ENCODE measurements around the gene ZNF607. TPM values are rescaled to one million over a fixed set of nuclear protein-coding genes. Genes with fewer than 3 reads are reported as not detected.
"Not testable (repeated sequence)": the region's sequence is repeated elsewhere in the genome, so short reads cannot be mapped to it uniquely, and the experiment has no call there.

The ZNF607 gene
- total RNA-seq (8.4 and 28.3 TPM in 2 replicates), polyA plus RNA-seq (4.5 and 15.2 TPM in 2 replicates)

GRCh38 chr19:37719111-37719926 is at the start of gene ZNF607:
TSS of gene ZNF607 (minus strand) at chr19:37719761. CDS start at chr19:37711618, 8,143 bp downstream.
- DNase-seq (ENCODE audit: low read depth in 1 of 2, low spot score in 1 of 2): peak; percentile 93 to 96
- Histone ChIP-seq H3K27me3 (no peaks in the 10 kb centered on the region), H3K9me3 (ENCODE audit: low read depth) (no peaks in the 10 kb centered on the region), H3K36me3 (no peaks in the 10 kb centered on the region), H3K4me3 (peak within 1 kb of the TSS; percentile 84), H3K4me1 (ENCODE audit: low read depth) (peaks cover 6% of the 10 kb centered on the region), H3K27ac (peak within 1 kb of the TSS; percentile 72)
- TF ChIP-seq, protein P1, sequence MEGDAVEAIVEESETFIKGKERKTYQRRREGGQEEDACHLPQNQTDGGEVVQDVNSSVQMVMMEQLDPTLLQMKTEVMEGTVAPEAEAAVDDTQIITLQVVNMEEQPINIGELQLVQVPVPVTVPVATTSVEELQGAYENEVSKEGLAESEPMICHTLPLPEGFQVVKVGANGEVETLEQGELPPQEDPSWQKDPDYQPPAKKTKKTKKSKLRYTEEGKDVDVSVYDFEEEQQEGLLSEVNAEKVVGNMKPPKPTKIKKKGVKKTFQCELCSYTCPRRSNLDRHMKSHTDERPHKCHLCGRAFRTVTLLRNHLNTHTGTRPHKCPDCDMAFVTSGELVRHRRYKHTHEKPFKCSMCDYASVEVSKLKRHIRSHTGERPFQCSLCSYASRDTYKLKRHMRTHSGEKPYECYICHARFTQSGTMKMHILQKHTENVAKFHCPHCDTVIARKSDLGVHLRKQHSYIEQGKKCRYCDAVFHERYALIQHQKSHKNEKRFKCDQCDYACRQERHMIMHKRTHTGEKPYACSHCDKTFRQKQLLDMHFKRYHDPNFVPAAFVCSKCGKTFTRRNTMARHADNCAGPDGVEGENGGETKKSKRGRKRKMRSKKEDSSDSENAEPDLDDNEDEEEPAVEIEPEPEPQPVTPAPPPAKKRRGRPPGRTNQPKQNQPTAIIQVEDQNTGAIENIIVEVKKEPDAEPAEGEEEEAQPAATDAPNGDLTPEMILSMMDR (IDR thresholded peaks at IDR 0.05; ENCODE audit: low read depth, low read length): peak; percentile 73

DNA sequence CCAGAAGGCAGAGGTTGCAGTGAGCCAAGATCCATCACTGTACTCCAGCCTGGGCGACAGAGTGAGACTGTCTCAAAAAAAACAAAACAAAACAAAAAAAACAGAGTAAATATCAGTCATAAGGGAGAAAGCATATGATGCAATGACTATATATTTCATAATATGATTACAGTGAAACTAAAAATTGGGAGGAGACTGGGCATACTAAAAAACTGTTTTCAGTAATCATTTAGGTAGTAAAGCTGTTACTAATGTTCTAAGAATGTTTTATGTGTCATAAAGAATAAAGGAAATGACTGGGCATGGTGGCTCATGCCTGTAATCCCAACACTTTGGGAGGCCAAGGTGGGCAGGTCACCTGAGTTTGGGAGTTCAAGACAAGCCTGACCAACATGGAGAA is 43.9 kb upstream of the ZNF607 start:
- Histone ChIP-seq H3K9me3 (ENCODE audit: low read depth) (no peaks in the 10 kb centered on the region), H3K4me3 (no peak overlapping the region), H3K27me3 (no peaks in the 10 kb centered on the region), H3K4me1 (ENCODE audit: low read depth) (no peaks in the 10 kb centered on the region), H3K27ac (no peak overlapping the region), H3K36me3 (peaks cover 3% of the 10 kb centered on the region)
- peak in 1 of 2 donors; percentile 9 for DNase-seq (ENCODE audit: low read depth in 1 of 2, low spot score in 1 of 2)
- TF ChIP-seq, protein P1 (IDR thresholded peaks at IDR 0.05; ENCODE audit: low read depth, low read length): no peak

DNA sequence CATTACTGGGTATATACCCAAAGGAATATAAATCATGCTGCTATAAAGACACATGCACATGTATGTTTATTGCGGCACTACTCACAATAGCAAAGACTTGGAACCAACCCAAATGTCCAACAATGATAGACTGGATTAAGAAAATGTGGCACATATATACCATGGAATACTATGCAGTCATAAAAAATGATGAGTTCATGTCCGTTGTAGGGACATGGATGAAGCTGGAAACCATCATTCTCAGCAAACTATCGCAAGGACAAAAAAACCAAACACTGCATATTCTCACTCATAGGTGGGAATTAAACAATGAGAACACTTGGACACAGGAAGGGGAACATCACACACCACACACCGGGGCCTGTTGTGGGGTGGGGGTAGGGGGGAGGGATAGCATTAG is 38.1 kb upstream of the ZNF607 start:
- H3K9me3 ChIP-seq (ENCODE audit: low read depth); H3K4me1 ChIP-seq (ENCODE audit: low read depth); H3K27me3 ChIP-seq; DNase-seq (ENCODE audit: low read depth in 1 of 2, low spot score in 1 of 2); H3K4me3 ChIP-seq; H3K36me3 ChIP-seq; H3K27ac ChIP-seq: not testable (repeated sequence)

GRCh38 chr19:37738371-37738770 is 18.8 kb upstream of the ZNF607 start:
- Histone ChIP-seq H3K4me3 (no peak overlapping the region), H3K36me3 (peaks cover 15% of the 10 kb centered on the region), H3K27ac (no peak overlapping the region), H3K27me3 (no peaks in the 10 kb centered on the region), H3K9me3 (ENCODE audit: low read depth) (no peaks in the 10 kb centered on the region), H3K4me1 (ENCODE audit: low read depth) (peaks cover 4% of the 10 kb centered on the region)
- TF ChIP-seq, protein P1 (IDR thresholded peaks at IDR 0.05; ENCODE audit: low read depth, low read length): no peak
- no peak for DNase-seq (ENCODE audit: low read depth in 1 of 2, low spot score in 1 of 2)

DNA sequence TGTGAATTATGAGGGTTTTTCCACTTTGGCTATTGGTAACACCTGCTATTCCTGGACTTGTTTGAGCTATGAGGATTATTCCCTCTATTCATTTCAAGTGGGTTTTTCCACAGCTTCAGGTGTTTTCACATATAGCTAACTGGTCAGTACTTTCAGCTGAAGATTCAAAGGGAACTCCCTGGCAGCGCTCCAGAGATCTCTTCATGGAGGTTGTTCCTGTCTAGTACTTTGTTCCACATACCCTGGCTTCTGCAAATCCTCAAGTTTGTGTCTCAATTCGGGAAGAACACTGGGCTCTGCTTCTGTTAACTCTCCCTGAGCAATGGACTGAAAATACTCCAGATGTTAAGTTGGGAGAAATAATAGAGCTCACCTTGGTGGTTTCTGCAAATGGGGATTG is 5.6 kb upstream of the ZNF607 start:
- Histone ChIP-seq H3K36me3 (no peaks in the 10 kb centered on the region), H3K27ac (no peak overlapping the region), H3K4me3 (no peak overlapping the region), H3K4me1 (ENCODE audit: low read depth) (no peaks in the 10 kb centered on the region), H3K27me3 (no peaks in the 10 kb centered on the region), H3K9me3 (ENCODE audit: low read depth) (no peaks in the 10 kb centered on the region)
- TF ChIP-seq, protein P1 (IDR thresholded peaks at IDR 0.05; ENCODE audit: low read depth, low read length): no peak
- no peak for DNase-seq (ENCODE audit: low read depth in 1 of 2, low spot score in 1 of 2)

- Histone ChIP-seq H3K9me3 (ENCODE audit: low read depth) (no peaks in the 10 kb centered on the region), H3K4me3 (peak overlapping the region; percentile 84), H3K36me3 (no peaks in the 10 kb centered on the region), H3K4me1 (ENCODE audit: low read depth) (peaks cover 6% of the 10 kb centered on the region), H3K27me3 (no peaks in the 10 kb centered on the region), H3K27ac (peak overlapping the region; percentile 72)
- no peak for DNase-seq (ENCODE audit: low read depth in 1 of 2, low spot score in 1 of 2)
- TF ChIP-seq, protein P1 (IDR thresholded peaks at IDR 0.05; ENCODE audit: low read depth, low read length): no peak
Measured at GRCh38 chr19:37719927-37720265, 335 bp upstream of the ZNF607 start.

Data from cardiac muscle cell (in vitro differentiated cells and primary cell).